ENCODE results near the gene NT5C3A.
A peak's percentile ranks its signal among the peaks of the same experiment; 100 is the strongest.
"Not testable (repeated sequence)": the region's sequence is repeated elsewhere in the genome, so short reads cannot be mapped to it uniquely, and the experiment has no call there.

NT5C3A gene

DNA sequence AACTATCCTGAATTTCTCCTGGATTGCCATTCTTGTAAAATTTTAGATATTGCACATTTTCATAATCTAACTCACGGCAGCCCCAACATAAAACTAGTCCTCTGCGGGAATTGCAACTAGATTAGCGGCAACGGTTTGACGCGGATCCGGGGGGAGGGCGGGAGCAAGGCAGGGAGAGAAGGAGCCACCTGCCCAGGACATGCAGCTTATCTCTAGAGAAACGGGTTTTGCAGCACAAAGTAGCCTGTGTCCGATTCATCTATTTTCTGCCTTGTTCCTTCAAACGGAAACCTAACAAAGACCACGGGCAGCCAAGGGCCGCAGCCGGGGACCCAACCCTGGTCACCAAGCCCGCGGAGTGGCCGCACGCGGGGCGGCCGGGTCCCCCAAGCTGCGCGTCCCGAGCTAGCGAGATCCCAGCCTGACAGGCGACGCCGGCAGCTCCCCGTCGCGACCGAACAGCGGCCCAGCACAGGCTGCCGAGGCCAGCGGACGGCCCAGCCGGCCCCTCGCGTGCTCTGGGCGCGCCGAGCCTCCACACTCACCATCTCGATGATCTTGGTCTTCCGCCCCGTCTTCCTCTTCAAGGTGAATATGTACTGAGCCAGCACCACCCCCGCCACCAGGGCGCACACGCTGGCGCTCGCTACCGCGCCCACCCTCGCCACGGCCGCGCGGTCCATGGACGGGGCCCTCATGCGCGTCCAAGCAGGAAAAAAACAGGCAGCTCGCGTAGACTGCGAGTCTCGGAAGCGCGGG is at the start of gene NT5C3A:
Gene NT5C3A, minus strand, starts transcription at position 754 of the 759 bp plus-strand sequence. Its CDS starts 71 bp downstream, at position 683.
- peak; percentile 53 for DNase-seq

DNA sequence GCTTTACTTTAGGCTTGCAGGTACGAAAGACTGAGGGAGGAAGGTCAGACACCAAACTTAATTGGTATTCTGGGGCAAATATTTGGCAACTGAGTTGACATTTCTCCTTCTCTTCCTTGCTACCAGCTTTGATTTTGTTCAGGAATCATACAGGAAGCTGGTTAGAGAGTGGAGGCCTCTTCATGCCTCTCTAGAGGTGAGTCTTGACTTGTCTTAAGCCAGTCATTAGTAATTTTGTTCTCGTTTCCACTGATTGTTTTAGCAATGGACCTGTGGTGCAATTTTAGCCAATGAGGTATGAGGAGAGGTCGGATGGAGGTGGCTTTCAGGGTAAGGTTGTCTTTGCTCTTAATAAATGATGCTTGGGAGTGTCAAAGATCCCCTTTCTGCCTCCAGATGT is 49.0 kb upstream of the NT5C3A start:
- no peak for DNase-seq

DNA sequence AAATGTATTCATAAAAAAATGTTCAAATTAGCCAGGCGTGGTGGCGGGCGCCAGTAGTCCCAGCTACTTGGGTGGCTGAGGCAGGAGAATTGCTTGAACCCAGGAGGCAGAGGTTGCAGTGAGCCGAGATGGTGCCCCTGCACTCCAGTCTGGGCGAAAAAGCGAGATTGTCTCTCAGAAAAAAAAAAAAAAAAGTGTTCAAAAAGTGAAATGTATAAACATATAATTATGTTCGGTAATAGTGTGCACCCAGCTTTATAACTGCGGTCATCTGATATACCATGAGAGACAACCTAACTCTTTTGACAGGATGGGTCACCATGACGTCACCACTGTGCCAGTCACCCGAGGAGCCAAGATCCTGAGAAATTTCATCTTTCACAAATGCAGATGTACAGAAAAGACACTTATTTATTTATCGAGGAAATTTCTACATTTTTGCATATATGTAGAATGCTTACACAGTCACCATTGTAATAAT is 47.2 kb upstream of the NT5C3A start:
- DNase-seq: no peak

DNA sequence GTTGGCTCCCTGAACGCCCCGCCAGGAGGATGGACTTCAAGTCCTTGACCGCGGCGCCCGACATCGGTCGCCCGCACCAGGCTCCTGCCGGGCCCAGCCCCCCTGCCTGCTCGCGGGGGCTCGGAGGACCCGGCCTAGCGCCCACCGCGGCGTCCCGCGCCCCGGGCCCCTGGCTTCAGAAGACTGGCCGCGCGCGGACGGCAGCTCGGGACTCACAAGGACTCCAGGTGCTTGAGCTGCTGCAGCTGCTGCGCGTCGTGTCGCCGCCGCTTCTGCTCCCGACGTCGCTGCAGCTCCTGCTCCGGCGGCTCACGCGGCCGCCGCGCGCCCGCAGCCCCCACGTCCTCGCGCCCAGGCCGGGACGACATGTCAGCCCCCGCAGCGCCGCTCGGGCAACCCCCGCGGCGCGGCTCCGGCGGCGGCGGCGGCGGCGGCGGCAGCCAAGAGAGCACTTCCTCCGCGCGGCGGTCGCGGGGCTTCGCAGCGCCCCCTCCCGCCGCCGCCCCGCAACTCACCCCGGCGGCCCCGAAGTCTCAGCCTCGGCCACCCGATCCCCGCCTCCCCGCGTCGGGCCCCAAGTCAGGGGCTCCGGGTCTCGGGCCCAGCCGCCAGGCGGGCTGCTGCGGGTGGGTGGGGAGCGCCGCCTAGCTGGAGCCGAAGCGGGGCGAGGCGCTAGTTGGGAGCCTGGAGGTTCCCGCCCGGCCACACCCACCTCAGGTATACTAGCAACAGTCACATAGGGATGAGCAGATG is 46.6 kb upstream of the NT5C3A start, which contains the start of gene RP9:
Gene RP9, minus strand, starts transcription at position 400 of the 753 bp plus-strand sequence. Its CDS starts 32 bp downstream, at position 368.
- peak; percentile 85 for DNase-seq

DNA sequence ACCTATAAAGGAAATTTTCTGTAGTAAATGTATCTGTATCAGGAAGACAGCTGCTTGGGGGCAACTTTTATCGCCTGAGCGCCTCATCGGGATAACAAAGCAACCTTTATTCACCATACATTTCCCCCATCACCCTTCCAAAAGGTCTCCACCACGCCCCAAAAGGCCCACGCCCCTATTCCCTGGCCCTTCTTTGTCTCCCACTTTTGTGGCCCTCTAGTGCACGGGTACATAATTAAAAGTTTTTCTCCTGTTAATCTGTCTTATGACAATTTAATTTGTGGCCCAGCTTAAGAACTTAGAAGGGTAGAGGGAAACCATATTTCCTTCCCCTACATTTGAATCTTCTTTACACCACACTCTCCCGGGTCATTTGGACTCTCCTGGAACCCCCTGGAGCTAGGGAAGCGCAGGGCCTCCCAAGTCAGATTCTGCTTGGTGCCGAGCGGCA is 46.0 kb upstream of the NT5C3A start:
- no peak for DNase-seq

DNA sequence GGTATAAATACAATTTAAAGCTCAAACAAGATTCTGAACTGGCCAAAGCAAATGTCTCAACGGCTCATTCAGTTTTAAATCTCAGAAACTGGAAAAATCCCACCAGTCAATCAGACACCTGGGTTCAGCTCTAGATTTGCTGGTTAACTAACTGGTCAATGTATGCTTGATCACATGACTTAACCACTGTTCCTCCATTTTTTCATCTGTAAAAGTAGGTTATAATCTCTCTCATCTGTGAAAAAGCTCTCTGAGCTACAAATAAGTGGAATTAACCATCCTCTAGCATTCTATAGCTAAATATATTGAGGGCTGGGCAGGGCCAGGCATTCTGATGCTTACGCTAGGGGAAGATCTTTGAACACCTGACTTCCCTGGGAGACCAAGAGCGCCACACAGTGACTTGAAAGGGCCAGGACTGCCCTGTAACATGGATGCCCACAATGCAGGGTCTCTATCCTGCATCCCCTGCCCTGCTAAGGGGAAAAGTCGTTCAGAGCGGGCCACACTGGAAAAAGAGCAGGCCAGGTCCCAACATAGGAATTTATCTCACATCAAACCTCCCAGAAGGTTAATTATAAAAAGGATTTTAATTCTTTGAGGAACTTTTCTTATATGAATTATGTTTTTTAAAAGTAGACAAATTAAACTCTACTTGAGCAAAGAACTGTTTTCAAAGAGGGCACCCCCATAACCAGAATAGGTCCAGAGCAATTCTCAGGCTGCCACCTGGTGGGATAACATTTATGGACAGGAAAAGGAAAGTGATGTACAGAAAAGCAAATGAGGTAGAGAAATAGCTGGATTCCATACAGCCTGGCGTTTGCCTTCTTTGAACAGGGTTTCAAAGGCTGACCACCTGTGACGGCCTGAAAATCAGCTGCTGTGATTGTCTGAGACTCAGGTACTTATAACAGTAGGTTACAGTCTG is 44.8 kb upstream of the NT5C3A start:
- DNase-seq: no peak

DNA sequence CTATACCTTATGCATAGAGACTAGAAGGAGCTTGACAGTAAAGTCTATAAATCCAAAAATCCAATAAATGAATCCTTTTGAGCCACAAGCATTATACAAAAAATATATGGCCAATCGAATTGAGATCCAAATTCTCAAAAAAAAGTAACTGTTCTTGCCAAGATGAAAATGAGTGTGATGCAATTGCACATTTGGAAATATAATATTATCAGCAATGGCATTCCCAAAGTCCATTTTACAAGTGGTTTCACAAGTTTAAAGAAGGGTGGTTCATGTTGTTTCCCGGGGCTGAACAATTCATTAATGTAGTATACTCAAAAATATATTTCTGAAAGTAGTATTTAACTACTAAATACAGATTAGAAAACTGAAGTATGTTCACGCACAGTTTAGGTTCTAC is 39.3 kb upstream of the NT5C3A start:
- no peak for DNase-seq

DNA sequence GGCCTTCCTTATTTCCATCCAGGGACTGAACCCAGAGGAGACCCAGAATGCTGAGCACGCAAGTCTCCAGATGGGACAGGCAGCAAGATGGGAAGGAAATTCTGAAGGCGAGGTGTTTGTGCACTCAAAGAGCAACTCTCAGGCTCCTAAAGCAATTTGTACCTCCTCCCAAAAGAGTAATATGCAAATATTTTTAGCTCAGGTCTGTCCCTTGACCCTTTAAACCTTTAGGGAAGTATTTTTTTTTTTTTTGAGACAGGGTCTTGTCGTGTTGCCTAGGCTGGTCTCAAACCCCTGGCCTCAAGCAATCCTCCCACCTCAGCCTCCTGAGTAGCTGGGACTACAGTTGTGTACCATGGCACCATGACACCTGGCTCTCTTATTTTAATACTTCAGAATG is 38.2 kb upstream of the NT5C3A start:
- no peak for DNase-seq

DNA sequence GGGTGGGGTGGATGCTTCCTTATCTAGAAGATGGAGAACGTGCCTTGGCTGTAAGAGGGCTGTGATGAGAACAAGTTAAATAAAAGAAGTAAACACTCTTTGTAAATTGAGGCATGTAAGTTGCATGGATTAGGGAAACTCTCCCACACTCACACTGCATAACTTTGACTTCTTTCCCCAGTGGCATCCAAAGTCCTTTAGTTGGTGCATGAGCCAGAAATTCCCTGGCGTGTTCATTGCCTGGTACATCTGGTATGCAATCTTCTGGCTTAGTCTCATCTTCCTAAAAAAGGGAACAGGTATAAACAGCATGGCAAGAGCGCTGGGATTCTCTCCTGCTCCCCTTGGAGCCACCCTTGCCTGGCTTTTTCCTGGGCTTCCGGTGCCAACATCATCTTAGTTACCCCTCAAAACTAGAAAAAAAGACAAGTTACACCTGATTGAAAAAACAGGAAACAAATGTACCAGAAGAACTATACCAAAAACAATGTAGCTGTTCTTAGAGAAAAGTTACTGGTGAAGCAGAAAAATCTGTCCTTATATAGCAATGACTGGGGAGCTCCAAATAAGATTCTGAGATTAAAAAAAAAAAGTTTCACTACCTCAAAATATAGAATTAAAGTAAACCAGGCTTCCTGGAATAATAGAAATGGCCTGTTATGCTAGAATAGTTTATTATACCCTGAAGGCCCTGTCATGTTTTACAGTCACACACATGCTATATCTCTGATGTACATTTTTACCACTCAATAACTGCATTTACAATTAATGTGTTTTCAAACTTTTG is 36.8 kb upstream of the NT5C3A start:
- no peak for DNase-seq

DNA sequence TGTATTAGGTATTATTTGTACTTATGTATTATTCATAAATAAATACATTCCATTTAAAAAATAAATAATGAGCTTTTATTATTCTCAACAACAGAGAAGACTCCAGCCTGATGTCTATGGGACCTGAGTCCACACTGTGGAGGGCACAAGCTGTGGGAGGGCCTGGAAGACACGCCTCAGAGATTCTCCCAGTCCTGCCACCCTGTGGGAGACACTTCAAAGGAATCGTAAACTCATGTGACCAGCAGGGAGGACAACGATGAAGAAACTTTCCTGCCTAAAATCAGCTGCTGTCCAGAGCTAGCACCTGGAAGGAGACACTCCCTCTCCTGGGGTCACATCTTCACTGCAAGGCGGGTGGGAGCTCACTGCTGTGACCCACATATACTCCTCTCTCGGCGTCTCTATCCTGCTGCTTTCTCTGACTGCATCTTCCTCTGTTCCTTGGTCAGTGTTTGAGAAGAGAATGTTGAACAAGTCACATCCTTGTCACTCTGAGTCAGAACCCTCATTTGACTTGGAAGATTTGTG is 32.2 kb upstream of the NT5C3A start:
- not testable (repeated sequence) for DNase-seq

DNA sequence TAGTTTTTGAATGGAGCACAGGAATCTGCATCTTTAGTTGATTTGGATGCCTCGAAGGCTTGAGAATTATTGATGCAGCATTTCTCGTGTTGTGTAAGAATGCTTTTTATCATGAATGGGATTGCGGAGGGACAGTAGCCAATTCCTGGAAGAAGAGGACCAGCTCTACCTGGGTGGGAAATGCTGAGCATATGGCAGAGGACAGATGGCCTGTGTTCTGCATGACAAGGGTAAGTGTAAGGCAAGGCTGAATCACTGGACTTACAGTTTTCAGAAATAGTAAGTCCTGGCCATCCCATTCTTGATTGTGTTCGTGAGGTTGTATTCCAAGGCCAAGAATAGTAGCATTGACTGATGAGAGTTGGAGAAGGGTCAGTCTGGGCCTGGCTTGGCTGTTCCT is 30.7 kb upstream of the NT5C3A start:
- no peak for DNase-seq

DNA sequence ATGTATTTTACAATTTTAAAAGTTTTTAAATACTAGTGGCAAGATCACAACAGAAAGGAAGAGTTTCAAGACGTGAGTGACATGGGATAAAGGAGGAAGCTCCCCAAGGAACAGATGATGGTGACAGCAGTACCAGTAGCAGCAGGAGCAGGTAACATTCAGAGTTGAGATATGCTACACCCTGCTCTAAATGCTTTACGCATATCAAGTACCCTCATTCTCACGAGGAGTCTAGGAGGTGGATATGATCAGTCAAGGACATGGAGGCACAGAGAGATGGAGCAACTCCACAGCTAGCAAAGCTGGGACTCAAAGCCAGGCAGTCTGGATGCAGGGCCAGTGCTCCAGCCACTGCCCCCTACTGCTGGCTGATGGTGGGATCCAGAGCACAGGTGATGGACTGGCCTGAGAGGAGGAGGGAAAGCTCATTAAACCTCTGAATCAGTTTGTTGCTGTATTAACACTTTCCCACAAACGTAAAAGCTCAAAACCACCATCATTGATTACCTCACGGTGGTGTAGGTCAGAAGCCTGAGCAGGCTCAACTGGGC is 29.1 kb upstream of the NT5C3A start:
- no peak for DNase-seq

DNA sequence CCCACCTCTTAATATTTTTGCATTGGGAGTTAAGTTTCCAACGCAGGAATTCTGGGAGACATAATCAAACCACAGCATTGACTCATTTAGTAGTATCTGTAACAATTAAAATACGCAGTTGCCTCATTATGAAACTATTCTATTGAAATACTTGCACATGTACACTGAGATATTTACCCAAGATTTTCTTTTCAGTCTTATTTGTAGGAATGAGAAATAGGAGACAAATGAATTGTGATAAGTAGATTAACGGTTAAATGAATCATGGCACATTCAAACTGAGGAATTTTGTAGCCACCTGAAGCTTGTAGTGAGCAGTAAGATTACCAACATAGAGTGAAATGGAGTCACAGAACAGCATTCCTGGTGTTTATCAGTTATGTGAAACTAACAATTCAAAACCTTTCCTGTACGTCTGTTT is 28.5 kb upstream of the NT5C3A start:
- no peak for DNase-seq

DNA sequence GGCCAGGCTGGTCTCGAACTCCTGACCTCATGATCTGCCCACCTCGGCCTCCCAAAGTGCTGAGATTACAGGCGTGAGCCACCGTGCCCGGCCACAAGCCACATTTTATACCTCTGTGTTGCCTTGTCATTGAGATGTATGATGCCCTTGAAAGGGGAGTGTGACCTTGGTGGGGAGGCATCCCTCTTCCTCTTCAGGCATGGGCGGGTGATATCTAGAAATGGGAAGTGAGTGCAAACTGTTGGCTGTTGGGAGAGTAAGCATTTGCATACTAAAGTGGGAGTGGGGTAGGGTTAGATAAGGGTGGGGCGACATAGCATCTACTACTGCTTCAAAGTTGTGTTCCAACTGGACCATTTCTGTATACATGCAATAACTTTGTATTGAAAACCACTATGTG is 26.6 kb upstream of the NT5C3A start:
- no peak for DNase-seq

DNA sequence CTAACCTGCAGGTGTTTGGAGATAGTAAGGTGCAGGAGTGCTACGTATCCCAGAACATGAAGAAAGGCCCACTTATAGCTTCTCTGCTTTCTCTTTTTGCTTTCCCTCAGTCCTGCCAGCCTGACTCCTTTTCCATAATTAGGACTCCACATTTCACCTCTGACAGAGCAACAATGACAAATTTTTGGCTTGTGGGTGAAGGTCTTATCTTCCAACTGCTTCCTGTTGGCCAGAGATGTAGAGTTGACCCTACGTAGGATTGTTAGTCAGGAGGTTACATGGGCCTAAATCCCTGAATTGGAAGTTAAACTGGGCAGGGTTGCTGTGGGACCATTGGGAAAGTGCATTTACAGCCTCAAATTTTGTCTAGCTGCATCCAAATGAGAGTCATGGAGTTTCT is 25.3 kb upstream of the NT5C3A start:
- DNase-seq: no peak

DNA sequence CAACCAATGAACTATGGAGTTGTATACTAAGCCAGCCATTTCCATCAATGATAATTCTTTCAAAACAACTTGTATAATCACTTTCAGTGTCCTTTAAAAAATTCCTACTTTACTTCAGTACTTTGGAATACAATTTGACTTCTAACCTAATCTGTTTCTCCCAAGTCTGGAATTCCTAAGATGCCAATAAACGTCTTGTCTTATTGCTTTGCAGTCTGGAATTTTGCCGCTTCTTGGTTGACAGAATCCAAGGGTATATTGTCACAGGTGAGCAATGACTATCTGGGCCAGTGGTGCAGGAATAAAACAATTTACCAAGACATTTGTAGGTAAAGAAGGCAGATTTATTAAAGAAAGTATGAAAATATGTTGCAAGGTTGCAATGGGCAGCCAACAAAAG is 24.8 kb upstream of the NT5C3A start:
- no peak for DNase-seq

DNA sequence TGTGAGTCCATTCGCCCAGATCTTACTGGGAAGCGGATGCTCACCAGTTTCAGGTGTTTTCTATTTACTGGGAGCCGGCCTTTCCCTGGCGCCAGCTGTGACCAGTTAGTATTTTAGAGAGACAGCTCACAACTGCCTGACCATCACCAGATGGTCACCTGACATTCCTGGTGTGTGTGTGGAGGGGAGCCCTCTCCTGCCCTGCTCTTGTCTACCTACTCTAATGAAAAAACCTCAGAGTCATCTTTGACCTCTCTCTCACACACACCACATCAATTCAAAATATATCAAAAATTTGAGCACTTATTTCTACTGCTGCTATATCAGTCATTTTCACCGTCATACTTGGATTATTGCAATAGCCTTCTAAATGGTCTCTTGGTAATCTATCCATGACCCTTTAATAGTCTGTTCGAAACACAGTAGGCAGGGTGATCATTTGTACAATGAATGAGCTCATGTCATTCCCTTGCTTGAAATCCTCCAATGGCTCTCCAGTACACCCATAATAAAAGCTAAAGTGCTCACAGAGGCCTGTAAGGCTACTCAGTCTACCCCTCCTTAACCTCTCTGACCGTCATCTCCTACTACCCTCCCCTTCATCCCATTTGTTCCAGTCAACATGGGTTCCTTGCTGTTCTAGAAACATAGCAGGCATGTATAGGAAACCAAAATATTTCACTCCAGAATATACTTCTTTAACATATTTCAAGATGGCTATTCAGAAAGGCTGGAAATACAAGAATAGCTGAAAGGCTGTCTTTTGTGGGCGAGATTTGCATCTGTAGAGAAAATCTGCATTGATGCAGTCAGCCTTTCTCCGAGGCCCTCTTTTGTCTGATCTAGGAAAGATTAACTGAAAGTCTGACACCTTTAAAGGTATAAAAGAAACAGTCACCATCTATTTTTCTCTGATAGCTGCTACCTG is 17.5 kb upstream of the NT5C3A start:
- DNase-seq: no peak

DNA sequence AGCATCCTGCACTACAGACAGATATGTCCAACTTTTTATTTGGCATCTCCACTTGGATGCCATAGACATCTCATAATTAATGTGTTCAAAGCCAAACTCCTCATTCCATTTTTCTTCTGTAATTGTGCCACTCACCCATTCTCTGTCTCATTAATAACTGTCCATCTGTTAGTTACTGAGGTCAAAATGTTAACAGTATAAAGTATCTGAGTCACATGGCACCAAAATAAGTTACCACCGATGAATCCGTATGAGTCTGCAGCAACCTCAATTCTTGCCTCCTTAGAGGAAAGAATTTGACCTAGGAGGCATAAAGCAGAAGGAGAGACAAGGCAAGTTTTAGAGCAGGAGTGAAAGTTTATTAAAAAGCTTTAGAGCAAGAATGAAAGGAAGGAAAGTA is 16.5 kb upstream of the NT5C3A start:
- DNase-seq: no peak

DNA sequence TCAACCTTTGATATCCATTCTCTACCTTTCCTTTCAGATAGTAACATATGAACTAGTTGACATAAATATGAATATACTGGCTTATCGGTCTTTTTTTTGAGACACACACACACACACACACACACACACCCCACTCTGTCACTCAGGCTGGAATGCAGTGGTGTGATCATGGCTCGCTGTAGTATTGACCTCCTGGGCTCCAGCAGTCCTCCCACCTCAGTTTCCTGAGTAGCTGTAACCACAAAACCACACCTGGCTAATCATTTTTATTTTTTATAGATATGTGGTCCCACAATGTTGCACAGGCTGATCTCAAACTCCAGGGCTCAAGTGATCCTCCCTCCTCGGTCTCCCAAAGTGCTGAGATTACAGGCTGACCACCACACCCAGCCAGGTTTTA is 14.2 kb upstream of the NT5C3A start:
- no peak for DNase-seq

DNA sequence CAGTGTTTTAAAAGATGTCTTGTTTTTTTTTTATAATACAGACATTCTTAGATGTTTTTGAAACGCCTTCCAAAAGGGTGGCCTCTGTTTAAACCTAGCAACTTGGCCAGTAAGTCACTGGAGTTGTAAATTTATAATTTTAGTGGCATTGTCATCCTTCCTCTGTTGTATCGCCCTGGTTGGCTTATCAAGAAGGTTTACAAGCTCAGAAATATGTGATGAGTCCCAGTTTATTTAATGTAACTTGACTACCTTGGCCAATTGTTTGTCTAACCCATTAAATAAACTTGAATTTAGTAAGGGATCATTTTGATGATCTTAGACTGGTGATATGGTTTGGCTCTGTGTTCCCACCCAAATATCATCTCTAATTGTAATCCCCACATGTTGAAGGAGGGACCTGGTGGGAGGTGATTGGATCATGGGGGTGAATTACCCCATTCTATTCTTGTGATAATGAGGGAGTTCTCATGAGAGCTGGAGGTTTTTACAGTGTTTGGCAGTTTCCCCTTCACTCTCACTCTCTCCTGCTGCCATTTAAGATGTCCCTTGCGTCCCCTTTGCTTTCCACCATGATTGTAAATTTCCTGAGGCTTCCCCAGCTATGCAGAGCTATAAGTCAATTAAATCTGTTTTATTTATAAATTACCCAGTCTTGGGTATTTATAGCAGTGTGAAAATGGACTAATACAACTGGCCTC is 13.4 kb upstream of the NT5C3A start:
- no peak for DNase-seq
